Thoracic aorta (tissue), 2 donors: ENCODE results near the gene NEGR1. TPM values are rescaled to one million over a fixed set of nuclear protein-coding genes. Genes with fewer than 3 reads are reported as not detected.

Source experiments
- ATAC-seq: fragments of 150-250 bp; one replicate; pipeline ENCODE4 v1.8.0; 2017; ENCODE audit warnings: low read depth; ENCODE audit not compliant: insufficient number of reproducible peaks, low FRiP score
- DNase-seq: peaks from one replicate; pipeline ENCODE4 v3.0.0-alpha.2; 2020; ENCODE audit warnings: low spot score
- H3K27ac ChIP-seq, 2 donors: fragments of 200-600 bp; sonication (generic); 1 replicate in 1 of 2; 2 replicates in 1 of 2; pipeline ENCODE4 v1.5.1; 2016; ENCODE audit warnings: mild to moderate bottlenecking in 2 of 2, moderate library complexity in 2 of 2
- H3K27me3 ChIP-seq: fragments of 200-600 bp; sonication (generic); replicated peaks from 2 replicates; pipeline ENCODE4 v1.6.0; 2016; ENCODE audit warnings: mild to moderate bottlenecking; ENCODE audit not compliant: insufficient read depth
- H3K36me3 ChIP-seq: fragments of 200-600 bp; sonication (generic); one replicate; pipeline ENCODE4 v1.5.1; 2016
- H3K4me1 ChIP-seq, 2 donors: fragments of 200-600 bp; sonication (generic); 1 replicate in 1 of 2; 2 replicates in 1 of 2; pipeline versions ENCODE4 v1.5.1 to v1.6.0; 2016; ENCODE audit warnings: low read depth in 2 of 2, mild to moderate bottlenecking in 1 of 2; ENCODE audit not compliant: control insufficient read depth in 1 of 2
- H3K4me3 ChIP-seq: fragments of 200-600 bp; sonication (generic); 2 replicates; pipeline ENCODE4 v1.5.1; 2016; ENCODE audit warnings: mild to moderate bottlenecking
- H3K9me3 ChIP-seq: fragments of 200-600 bp; sonication (generic); 2 replicates; pipeline ENCODE4 v1.5.1; 2016
- total RNA-seq, 2 donors: library from RNA; depleted of rRNA; stranded (reverse); fragments of >200 nt; gene quantifications; one replicate each; pipeline versions ENCODE4 v1.1.0 to v1.2.3, GENCODE V29; 2016
- TF ChIP-seq, protein P1 (sequence below): fragments of 200-600 bp; sonication (generic); IDR thresholded peaks from one replicate; pipeline ENCODE4 v1.5.1; 2019; ENCODE audit warnings: antibody characterized with exemption

The NEGR1 gene
- total RNA-seq, 2 donors from 2014 or later = 10.4 to 14.4 TPM

DNA sequence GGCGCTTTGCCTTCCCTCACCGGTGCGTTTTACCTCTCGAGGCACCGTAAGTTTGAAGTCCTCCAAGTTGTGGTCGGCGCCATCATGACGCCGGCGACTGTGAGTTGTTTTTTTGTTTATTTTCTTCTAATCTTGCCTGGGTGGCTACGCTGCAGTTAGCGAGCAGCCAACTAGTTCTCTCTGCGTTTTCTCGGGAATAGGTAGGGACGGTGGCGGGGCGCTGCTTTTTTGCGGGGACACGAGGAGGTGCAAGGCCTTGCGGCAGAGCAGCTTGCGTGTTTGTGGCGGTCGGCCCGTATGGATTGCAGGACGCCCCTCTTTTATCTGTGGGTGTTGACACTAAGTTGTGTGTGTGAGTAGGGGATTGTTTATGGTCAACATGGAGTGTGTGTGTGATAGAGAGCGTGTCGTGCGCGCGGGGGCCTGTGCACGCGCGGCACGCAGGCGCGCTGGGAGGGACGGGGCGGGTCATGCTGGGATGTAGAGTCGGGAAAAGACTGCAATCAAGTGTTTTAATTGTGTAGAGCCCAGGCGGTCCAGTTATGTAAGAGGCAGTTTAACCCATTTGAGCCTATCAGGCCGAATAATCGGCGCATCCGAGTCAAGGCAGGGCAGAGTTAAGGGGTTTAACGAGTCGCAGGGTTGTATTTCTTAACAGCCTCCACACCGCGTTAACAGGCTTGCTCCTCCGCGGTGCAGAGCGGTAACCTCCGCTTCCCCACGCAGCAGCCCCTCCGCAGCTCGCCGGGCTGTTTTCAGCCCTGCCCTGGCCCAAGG is 1.2 kb upstream of the NEGR1 start:
- H3K27me3 ChIP-seq = no peaks in the 10 kb centered on the region
- peak; percentile 38 for ATAC-seq
- peak; percentile 10 for DNase-seq
- no peaks in the 10 kb centered on the region for H3K36me3 ChIP-seq
- H3K4me1 ChIP-seq = peaks cover 0 to 24% of the 10 kb centered on the region in 2 donors
- H3K27ac ChIP-seq = peak overlapping the region; percentile 82 to 83
- H3K9me3 ChIP-seq = no peaks in the 10 kb centered on the region
- peak overlapping the region; percentile 77 for H3K4me3 ChIP-seq
- TF ChIP-seq, protein P1, sequence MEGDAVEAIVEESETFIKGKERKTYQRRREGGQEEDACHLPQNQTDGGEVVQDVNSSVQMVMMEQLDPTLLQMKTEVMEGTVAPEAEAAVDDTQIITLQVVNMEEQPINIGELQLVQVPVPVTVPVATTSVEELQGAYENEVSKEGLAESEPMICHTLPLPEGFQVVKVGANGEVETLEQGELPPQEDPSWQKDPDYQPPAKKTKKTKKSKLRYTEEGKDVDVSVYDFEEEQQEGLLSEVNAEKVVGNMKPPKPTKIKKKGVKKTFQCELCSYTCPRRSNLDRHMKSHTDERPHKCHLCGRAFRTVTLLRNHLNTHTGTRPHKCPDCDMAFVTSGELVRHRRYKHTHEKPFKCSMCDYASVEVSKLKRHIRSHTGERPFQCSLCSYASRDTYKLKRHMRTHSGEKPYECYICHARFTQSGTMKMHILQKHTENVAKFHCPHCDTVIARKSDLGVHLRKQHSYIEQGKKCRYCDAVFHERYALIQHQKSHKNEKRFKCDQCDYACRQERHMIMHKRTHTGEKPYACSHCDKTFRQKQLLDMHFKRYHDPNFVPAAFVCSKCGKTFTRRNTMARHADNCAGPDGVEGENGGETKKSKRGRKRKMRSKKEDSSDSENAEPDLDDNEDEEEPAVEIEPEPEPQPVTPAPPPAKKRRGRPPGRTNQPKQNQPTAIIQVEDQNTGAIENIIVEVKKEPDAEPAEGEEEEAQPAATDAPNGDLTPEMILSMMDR = no peak

DNA sequence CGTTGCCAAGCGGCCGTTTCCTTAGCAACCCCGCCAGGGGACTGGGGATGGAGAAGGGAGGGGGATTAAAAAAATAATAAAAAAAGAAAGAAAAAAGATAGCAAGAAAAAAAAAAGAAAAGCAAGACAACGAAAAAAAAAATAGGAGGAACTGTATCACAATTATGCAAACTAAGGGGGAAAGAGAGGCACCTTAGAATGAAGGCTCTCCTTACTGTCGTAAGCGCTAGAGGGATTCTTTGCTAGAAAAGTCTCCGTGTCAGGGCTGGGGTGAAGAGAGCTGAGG is 625 bp upstream of the NEGR1 start:
- TF ChIP-seq, protein P1 = no peak
- DNase-seq = no peak
- Histone ChIP-seq H3K27me3 (no peaks in the 10 kb centered on the region), H3K9me3 (no peaks in the 10 kb centered on the region), H3K27ac (peak overlapping the region; percentile 82 to 83), H3K4me1 (peaks cover 0 to 24% of the 10 kb centered on the region in 2 donors), H3K36me3 (no peaks in the 10 kb centered on the region), H3K4me3 (peak overlapping the region; percentile 77)
- ATAC-seq = peak; percentile 23

DNA sequence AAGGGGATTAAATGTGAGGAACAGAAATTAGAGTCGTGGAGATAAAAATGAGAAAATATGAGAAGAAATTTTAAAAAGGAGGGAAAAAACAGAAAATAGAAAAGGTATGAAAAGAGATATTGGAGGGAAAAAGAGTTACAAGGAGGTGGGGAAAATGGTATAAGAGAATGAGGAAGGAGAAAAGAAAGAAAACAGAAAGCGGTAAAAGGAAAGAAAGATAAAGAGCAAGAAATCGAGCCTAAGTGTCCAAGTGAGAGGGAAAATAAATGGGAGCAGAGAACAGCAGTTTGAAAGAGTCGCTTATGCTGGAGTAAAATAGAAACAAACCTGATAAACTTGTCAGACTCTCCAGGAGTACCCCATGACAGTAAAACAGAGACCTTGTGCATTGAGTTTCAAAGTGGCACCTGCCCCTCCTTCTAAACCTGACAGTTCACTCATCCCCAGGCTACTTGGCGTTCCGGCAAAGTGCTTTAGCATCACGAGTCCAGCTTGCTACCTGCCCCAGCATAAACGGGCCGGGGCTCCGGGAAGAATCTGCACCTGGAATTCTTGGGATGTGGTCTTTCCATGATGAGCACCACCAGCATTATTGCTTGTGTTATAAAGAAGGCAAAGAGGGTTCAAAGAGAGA is 585 bp downstream of the NEGR1 start:
- DNase-seq (no peak), ATAC-seq (no peak)
- H3K27me3 ChIP-seq = no peaks in the 10 kb centered on the region
- peak overlapping the region; percentile 45 to 83 for H3K27ac ChIP-seq
- peak overlapping the region; percentile 77 for H3K4me3 ChIP-seq
- H3K9me3 ChIP-seq = no peaks in the 10 kb centered on the region
- TF ChIP-seq, protein P1 = no peak
- no peaks in the 10 kb centered on the region for H3K36me3 ChIP-seq
- H3K4me1 ChIP-seq = peaks cover 0 to 24% of the 10 kb centered on the region in 2 donors

DNA sequence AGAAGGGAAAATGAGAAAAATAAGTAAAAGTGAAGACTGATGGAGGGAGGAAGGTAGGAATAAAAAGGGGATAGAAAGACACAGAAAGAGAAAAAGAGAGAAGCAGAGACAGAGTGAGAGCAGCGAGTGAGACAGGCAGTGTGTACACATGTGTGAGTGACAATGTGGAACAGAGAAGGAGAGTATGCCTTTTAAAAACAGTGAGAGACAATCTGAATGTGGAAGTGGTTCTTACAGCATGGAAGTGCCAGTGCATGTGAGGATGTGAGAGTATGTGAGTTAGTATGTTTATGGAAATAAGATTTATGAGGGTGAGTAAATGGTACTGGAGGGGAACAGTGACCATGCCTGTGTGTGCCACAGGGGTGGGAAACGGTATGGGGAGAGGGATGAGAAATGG is 1.2 kb downstream of the NEGR1 start:
- no peak for DNase-seq
- H3K36me3 ChIP-seq = no peaks in the 10 kb centered on the region
- no peaks in the 10 kb centered on the region for H3K9me3 ChIP-seq
- TF ChIP-seq, protein P1 = no peak
- peaks cover 0 to 24% of the 10 kb centered on the region in 2 donors for H3K4me1 ChIP-seq
- H3K27ac ChIP-seq = peak overlapping the region; percentile 35 to 45
- H3K27me3 ChIP-seq = no peaks in the 10 kb centered on the region
- no peak for ATAC-seq
- H3K4me3 ChIP-seq = peak overlapping the region; percentile 77

DNA sequence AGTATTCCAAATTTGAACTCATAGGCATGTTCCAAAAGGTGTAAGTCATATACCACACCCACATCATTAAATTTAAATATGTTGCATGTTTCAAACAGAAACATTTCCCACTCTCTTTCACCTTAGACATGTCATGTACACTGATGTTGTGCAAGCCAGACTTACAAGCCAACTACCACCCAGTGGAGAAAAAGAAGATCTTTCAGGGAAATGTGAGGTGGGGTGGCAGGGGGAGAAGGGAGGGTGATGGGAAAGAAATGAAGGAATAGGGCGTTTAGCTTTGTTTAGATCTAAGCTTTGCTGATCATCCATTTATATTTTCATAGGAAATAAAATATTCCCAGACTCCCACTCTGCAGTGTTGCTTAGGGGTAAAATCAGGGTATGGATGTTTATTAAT is 1.6 kb downstream of the NEGR1 start:
- H3K36me3 ChIP-seq = no peaks in the 10 kb centered on the region
- ATAC-seq (no peak), DNase-seq (no peak)
- no peaks in the 10 kb centered on the region for H3K9me3 ChIP-seq
- peak overlapping the region; percentile 77 for H3K4me3 ChIP-seq
- TF ChIP-seq, protein P1 = no peak
- H3K27me3 ChIP-seq = no peaks in the 10 kb centered on the region
- H3K4me1 ChIP-seq = peaks cover 0 to 21% of the 10 kb centered on the region in 2 donors
- H3K27ac ChIP-seq = peak overlapping the region; percentile 35 to 45
